Gastroesophageal sphincter (tissue), 3 donors: Measurements from ENCODE around the gene P2RY13.

ENCODE experiments used
- EP300 ChIP-seq: sonication (generic); formaldehyde crosslinking; IDR thresholded peaks from one replicate; pipeline ENCODE4 v1.6.1; 2017; ENCODE audit warnings: antibody characterized with exemption, mild to moderate bottlenecking
- POLR2A ChIP-seq, 2 donors: fragments of 450-650 bp; IDR thresholded peaks; one replicate each; pipeline ENCODE4 v1.6.1; 2017; ENCODE audit warnings: antibody characterized with exemption in 2 of 2, mild to moderate bottlenecking in 2 of 2, moderate library complexity in 1 of 2
- TF ChIP-seq, protein P1 (sequence below), 4 experiments: fragments of 200-600 bp in 2 of 4; fragments of 450-650 bp in 2 of 4; sonication (generic) in 1 of 4; IDR thresholded peaks; one replicate each; pipeline ENCODE4 v1.5.1; 2017 to 2019; ENCODE audit warnings: antibody characterized with exemption in 4 of 4, mild to moderate bottlenecking in 2 of 4, moderate library complexity in 2 of 4

DNA sequence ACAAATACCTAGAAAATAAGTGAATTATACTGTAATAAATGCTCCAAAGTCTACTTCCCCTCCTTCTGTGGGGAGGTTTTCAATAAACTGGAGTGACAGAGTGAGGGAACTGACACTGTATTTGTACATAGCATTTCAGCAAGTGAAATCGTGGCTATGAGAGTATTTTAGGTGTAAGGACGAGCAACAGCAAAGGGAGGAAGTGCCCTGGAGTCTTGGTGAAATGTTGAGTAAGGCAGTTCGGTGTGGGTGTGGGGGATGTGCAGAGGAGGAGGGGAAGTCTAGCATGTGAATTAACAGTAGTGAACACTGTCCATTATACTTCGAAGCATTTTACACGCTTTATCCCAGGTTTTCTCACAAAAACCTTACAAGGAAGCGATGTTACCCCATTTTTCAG is 18.1 kb upstream of the P2RY13 start:
- TF ChIP-seq, protein P1, sequence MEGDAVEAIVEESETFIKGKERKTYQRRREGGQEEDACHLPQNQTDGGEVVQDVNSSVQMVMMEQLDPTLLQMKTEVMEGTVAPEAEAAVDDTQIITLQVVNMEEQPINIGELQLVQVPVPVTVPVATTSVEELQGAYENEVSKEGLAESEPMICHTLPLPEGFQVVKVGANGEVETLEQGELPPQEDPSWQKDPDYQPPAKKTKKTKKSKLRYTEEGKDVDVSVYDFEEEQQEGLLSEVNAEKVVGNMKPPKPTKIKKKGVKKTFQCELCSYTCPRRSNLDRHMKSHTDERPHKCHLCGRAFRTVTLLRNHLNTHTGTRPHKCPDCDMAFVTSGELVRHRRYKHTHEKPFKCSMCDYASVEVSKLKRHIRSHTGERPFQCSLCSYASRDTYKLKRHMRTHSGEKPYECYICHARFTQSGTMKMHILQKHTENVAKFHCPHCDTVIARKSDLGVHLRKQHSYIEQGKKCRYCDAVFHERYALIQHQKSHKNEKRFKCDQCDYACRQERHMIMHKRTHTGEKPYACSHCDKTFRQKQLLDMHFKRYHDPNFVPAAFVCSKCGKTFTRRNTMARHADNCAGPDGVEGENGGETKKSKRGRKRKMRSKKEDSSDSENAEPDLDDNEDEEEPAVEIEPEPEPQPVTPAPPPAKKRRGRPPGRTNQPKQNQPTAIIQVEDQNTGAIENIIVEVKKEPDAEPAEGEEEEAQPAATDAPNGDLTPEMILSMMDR (IDR thresholded peaks at IDR 0.05) = no peak
- TF ChIP-seq POLR2A (IDR thresholded peaks at IDR 0.05) (no peak), EP300 (no peak)
